Esophagus squamous epithelium (tissue), 4 donors: ENCODE results near the gene SLC44A1.

ENCODE experiments used
- POLR2A ChIP-seq, 4 donors: fragments of 450-650 bp; IDR thresholded peaks; one replicate each; pipeline ENCODE4 v1.6.1; 2017; ENCODE audit warnings: antibody characterized with exemption in 4 of 4, mild to moderate bottlenecking in 4 of 4, moderate library complexity in 3 of 4
- TF ChIP-seq, protein P1 (sequence below), 6 experiments: fragments of 450-650 bp in 4 of 6; fragments of 200-600 bp in 2 of 6; sonication (generic) in 2 of 6; IDR thresholded peaks; one replicate each; pipeline ENCODE4 v1.5.1; 2016 to 2019; ENCODE audit warnings: antibody characterized with exemption in 6 of 6, mild to moderate bottlenecking in 4 of 6, moderate library complexity in 4 of 6

DNA sequence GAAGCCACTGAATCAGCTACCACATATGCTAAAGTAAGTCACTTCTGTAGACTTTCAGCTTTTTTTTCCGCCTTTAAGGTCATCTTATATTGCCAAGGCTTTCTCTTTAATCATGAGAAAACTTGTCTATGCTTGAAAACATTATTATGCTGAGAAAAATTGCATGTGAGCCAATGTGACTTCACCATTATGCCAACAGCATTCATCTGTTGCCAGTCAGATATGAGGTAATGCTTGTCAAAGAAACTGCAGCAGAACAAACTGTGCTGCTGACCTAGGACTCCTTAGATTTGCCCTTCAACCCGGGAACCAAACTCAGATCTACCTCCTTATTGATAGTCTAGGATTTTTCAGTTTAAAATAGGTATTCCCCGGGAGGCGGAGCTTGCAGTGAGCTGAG, 34.3 kb downstream of the SLC44A1 start:
- TF ChIP-seq, protein P1, sequence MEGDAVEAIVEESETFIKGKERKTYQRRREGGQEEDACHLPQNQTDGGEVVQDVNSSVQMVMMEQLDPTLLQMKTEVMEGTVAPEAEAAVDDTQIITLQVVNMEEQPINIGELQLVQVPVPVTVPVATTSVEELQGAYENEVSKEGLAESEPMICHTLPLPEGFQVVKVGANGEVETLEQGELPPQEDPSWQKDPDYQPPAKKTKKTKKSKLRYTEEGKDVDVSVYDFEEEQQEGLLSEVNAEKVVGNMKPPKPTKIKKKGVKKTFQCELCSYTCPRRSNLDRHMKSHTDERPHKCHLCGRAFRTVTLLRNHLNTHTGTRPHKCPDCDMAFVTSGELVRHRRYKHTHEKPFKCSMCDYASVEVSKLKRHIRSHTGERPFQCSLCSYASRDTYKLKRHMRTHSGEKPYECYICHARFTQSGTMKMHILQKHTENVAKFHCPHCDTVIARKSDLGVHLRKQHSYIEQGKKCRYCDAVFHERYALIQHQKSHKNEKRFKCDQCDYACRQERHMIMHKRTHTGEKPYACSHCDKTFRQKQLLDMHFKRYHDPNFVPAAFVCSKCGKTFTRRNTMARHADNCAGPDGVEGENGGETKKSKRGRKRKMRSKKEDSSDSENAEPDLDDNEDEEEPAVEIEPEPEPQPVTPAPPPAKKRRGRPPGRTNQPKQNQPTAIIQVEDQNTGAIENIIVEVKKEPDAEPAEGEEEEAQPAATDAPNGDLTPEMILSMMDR (IDR thresholded peaks at IDR 0.05) = no peak
- no peak for TF ChIP-seq POLR2A (IDR thresholded peaks at IDR 0.05)
